Esophagus muscularis mucosa (tissue), 4 donors: Measurements from ENCODE around the gene TEAD4.

ENCODE experiments used
- CTCF ChIP-seq, 3 experiments: fragments of 200-600 bp in 2 of 3; fragments of 450-650 bp in 1 of 3; sonication (generic) in 2 of 3; IDR thresholded peaks; one replicate each; pipeline ENCODE4 v1.5.1; 2017 to 2019; ENCODE audit warnings: antibody characterized with exemption in 3 of 3, mild to moderate bottlenecking in 2 of 3, moderate library complexity in 1 of 3
- EP300 ChIP-seq: sonication (generic); formaldehyde crosslinking; IDR thresholded peaks from one replicate; pipeline ENCODE4 v1.6.1; 2017; ENCODE audit warnings: antibody characterized with exemption
- POLR2A ChIP-seq: fragments of 450-650 bp; IDR thresholded peaks from one replicate; pipeline ENCODE4 v1.6.1; 2017; ENCODE audit warnings: antibody characterized with exemption, moderate library complexity, mild to moderate bottlenecking, low read depth
- POLR2AphosphoS5 ChIP-seq, 2 donors: sonication (generic); formaldehyde crosslinking; IDR thresholded peaks; one replicate each; pipeline ENCODE4 v1.6.1; 2017; ENCODE audit warnings: antibody characterized with exemption in 2 of 2

DNA sequence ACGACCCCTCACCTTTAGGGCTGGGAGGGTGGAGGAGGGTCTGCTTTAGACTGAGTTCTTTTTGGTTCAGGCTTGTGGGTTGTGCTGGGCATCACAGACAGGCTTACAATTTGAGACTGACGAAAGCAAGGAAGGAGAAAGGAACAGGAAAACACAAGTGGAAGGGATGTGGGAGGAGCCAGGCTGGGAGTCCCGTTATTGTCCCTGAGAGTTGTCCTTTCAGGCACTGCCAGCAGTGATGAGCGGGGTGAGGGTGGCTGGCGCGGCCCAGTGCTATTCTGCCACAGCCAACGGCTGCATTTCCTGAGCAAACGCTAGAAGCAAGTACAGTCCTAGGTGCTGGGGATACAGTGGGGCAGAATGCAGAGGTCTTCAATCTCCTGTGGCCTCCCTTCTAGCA lies 88.8 kb downstream of the TEAD4 start:
- TF ChIP-seq POLR2A (no peak), CTCF (IDR thresholded peaks at IDR 0.05) (no peak), EP300 (no peak), POLR2AphosphoS5 (IDR thresholded peaks at IDR 0.05) (no peak)
